CD4-positive, alpha-beta T cell (primary cell): ENCODE data around the gene RAB27A. TPM values are rescaled to one million over a fixed set of nuclear protein-coding genes. Genes with fewer than 3 reads are reported as not detected.
A peak's percentile ranks its signal among the peaks of the same experiment; 100 is the strongest.
"Not testable (repeated sequence)": the region's sequence is repeated elsewhere in the genome, so short reads cannot be mapped to it uniquely, and the experiment has no call there.

ENCODE experiments used
- ATAC-seq: fragments of 200-7000 bp; cut with Tn5 transposase; one replicate; pipeline ENCODE4 v1.10.0; 2022; ENCODE audit warnings: mild to moderate bottlenecking; ENCODE audit not compliant: poor library complexity
- CTCF ChIA-PET: fragments of 350-600 bp; sonication (Branson Sonifier 250); formaldehyde crosslinking; loops from one replicate; lab custom pipeline; 2021; ENCODE audit warnings: antibody characterized with exemption, inconsistent platforms; lab: Charles Lee
- POLR2A ChIA-PET: fragments of 350-600 bp; sonication (Branson Sonifier 250); formaldehyde crosslinking; loops from one replicate; lab custom pipeline; 2021; ENCODE audit warnings: antibody characterized with exemption, inconsistent platforms; lab: Charles Lee
- DNase-seq, 14 experiments: peaks; one replicate each; pipeline ENCODE4 v3.0.0-alpha.2; 2013 to 2020; ENCODE audit warnings: mixed read lengths in 2 of 14
- H3K27ac ChIP-seq, 2 donors: one replicate each; pipeline versions ENCODE4 v1.5.1 to v1.7.0; 2013; ENCODE audit warnings: low read length in 2 of 2, low read depth in 1 of 2, mild to moderate bottlenecking in 1 of 2
- H3K27me3 ChIP-seq, 2 experiments: 1 replicate in 1 of 2; 2 replicates in 1 of 2; pipeline versions ENCODE4 v1.6.1 to v1.7.0; 2013; ENCODE audit warnings: low read length in 2 of 2, control low read depth in 1 of 2, mild to moderate bottlenecking in 1 of 2, moderate library complexity in 1 of 2; ENCODE audit not compliant: insufficient read depth in 2 of 2, control insufficient read depth in 1 of 2
- H3K36me3 ChIP-seq: one replicate; pipeline ENCODE4 v1.6.1; 2013; ENCODE audit warnings: low read length, control low read depth; ENCODE audit not compliant: insufficient read depth
- H3K4me1 ChIP-seq: one replicate; pipeline ENCODE4 v1.6.1; 2013; ENCODE audit warnings: low read length, control low read depth; ENCODE audit not compliant: insufficient read depth
- H3K4me3 ChIP-seq: one replicate; pipeline ENCODE4 v1.5.1; 2013; ENCODE audit warnings: mild to moderate bottlenecking, low read length, moderate library complexity
- H3K9me3 ChIP-seq, 2 experiments: 1 replicate in 1 of 2; 2 replicates in 1 of 2; pipeline versions ENCODE4 v1.6.1 to v1.7.0; 2013; ENCODE audit warnings: low read length in 2 of 2, mild to moderate bottlenecking in 2 of 2, control low read depth in 1 of 2, moderate library complexity in 1 of 2; ENCODE audit not compliant: control insufficient read depth in 1 of 2, insufficient read depth in 1 of 2
- H3K27ac Mint-ChIP-seq: one replicate; pipeline ENCODE4 v1.8.0; 2020; ENCODE audit warnings: mixed read lengths
- H3K27me3 Mint-ChIP-seq: one replicate; pipeline ENCODE4 v1.8.0; 2021; ENCODE audit warnings: mixed read lengths
- H3K36me3 Mint-ChIP-seq: one replicate; pipeline ENCODE4 v1.8.0; 2021; ENCODE audit warnings: low read depth, mixed read lengths
- H3K4me1 Mint-ChIP-seq: one replicate; pipeline ENCODE4 v1.8.0; 2021; ENCODE audit warnings: low read depth, mixed read lengths
- H3K4me3 Mint-ChIP-seq: one replicate; pipeline ENCODE4 v1.8.0; 2020; ENCODE audit warnings: mild to moderate bottlenecking, mixed read lengths
- H3K9me3 Mint-ChIP-seq: one replicate; pipeline ENCODE4 v1.8.0; 2020; ENCODE audit warnings: mixed read lengths
- CTCF ChIP-seq: fragments of 200-600 bp; IDR thresholded peaks from one replicate; pipeline ENCODE4 v1.8.0; 2022; ENCODE audit warnings: antibody characterized with exemption, mild to moderate bottlenecking
- intact Hi-C, 2 experiments: fragments of 100-400 bp; cut with DNase I in 1 of 2; cut with micrococcal nuclease in 1 of 2; formaldehyde crosslinking; loops; one replicate each; pipeline versions ENCODE4 v1.15.1 to v1.9.0; 2023 to 2025; cut with DNase I, micrococcal nuclease
- total RNA-seq, 174 experiments: library from RNA in 2 of 174; stranded (reverse) in 2 of 174; gene quantifications; one replicate each; pipeline ENCODE4 v1.2.3 and lab custom pipeline; 2021 to 2026

The RAB27A gene
- total RNA-seq, 2 experiments from 2014 or later = 9.0 TPM

- intact Hi-C loops = loop anchor here (1.0 to 10.0 kb wide), 8 partner anchors 8 to 1328 kb away; partner anchors contain the start of gene RSL24D1 (in 1 of the 2)
- Histone ChIP-seq H3K36me3 (no peaks in the 10 kb centered on the region), H3K27me3 (no peaks in the 10 kb centered on the region), H3K4me1 (peaks cover 33% of the 10 kb centered on the region), H3K27ac (peak overlapping the region; percentile 87 to 90), H3K9me3 (no peaks in the 10 kb centered on the region), H3K4me3 (peak overlapping the region; percentile 88)
- Mint-ChIP-seq H3K27me3 (no peaks in the 10 kb centered on the region), H3K9me3 (no peaks in the 10 kb centered on the region), H3K36me3 (peaks cover 17% of the 10 kb centered on the region), H3K4me3 (peak overlapping the region; percentile 96), H3K27ac (peak overlapping the region; percentile 94), H3K4me1 (peaks cover 32% of the 10 kb centered on the region)
- ChIA-PET CTCF (interaction anchor here (0.6 to 1.5 kb wide), 11 partner anchors 27 to 702 kb away, joined by 3 to 10 read pairs (median 4); partner anchors contain the start of genes CCPG1 and PIERCE2), POLR2A (interaction anchor here (0.7 to 1.4 kb wide), 4 partner anchors 29 to 94 kb away, joined by 3 to 5 read pairs (median 4); partner anchors contain the start of genes PIGB, PIGBOS1 and RSL24D1)
- DNase-seq (peak; percentile 74 to 91 (median 82)), ATAC-seq (peak; percentile 79)
- TF ChIP-seq CTCF = peak; percentile 90
These were observed 980 bp upstream of the RAB27A start for GRCh38 chr15:55290528-55291057.

GRCh38 chr15:55289011-55289745, 435 bp downstream of the RAB27A start:
- Histone ChIP-seq H3K4me1 (peaks cover 41% of the 10 kb centered on the region), H3K27ac (peak overlapping the region; percentile 87 to 90), H3K9me3 (no peaks in the 10 kb centered on the region), H3K27me3 (no peaks in the 10 kb centered on the region), H3K36me3 (no peaks in the 10 kb centered on the region), H3K4me3 (peak overlapping the region; percentile 88)
- ATAC-seq (peak; percentile 16), DNase-seq (peak in 10 of 14 experiments; percentile 16 to 62 (median 36))
- Mint-ChIP-seq H3K36me3 (peaks cover 17% of the 10 kb centered on the region), H3K4me1 (peaks cover 46% of the 10 kb centered on the region), H3K27me3 (no peaks in the 10 kb centered on the region), H3K9me3 (no peaks in the 10 kb centered on the region), H3K4me3 (peak overlapping the region; percentile 96), H3K27ac (peak overlapping the region; percentile 94)
- ChIA-PET CTCF (interaction anchor here (0.8 kb wide), 1 partner anchor 92 kb away, joined by 3 read pairs; no protein-coding TSS in a partner anchor), POLR2A (interaction anchor here (2.1 to 2.6 kb wide), 2 partner anchors 12 to 22 kb away, joined by 10 to 14 read pairs; no protein-coding TSS in a partner anchor)
- TF ChIP-seq CTCF = no peak
- intact Hi-C loops = loop anchor here in 1 of 2 experiments (2.0 kb wide), 1 partner anchor 20 kb away; no protein-coding TSS in a partner anchor

GRCh38 chr15:55288006-55288717, 1.5 kb downstream of the RAB27A start:
- H3K4me1 Mint-ChIP-seq = peaks cover 55% of the 10 kb centered on the region
- no peak for ATAC-seq
- H3K4me3 Mint-ChIP-seq = peak overlapping the region; percentile 92
- no peaks in the 10 kb centered on the region for H3K27me3 Mint-ChIP-seq
- peak overlapping the region; percentile 87 to 90 for H3K27ac ChIP-seq
- peak overlapping the region; percentile 94 for H3K27ac Mint-ChIP-seq
- H3K4me3 ChIP-seq = peak overlapping the region; percentile 88
- ChIA-PET POLR2A (interaction anchor here (2.1 to 2.6 kb wide), 2 partner anchors 11 to 21 kb away, joined by 10 to 14 read pairs; no protein-coding TSS in a partner anchor), CTCF (interaction anchor here (0.9 kb wide), 2 partner anchors 9 to 16 kb away, joined by 3 read pairs; no protein-coding TSS in a partner anchor)
- TF ChIP-seq CTCF = no peak
- intact Hi-C loops = loop anchor here in 1 of 2 experiments (2.0 kb wide), 1 partner anchor 19 kb away; no protein-coding TSS in a partner anchor
- H3K27me3 ChIP-seq = no peaks in the 10 kb centered on the region
- DNase-seq = no peak
- peaks cover 47% of the 10 kb centered on the region for H3K4me1 ChIP-seq
- H3K9me3 ChIP-seq = no peaks in the 10 kb centered on the region
- H3K9me3 Mint-ChIP-seq = no peaks in the 10 kb centered on the region
- no peaks in the 10 kb centered on the region for H3K36me3 ChIP-seq
- H3K36me3 Mint-ChIP-seq = peaks cover 17% of the 10 kb centered on the region

GRCh38 chr15:55286442-55287189, 3.0 kb downstream of the RAB27A start:
- H3K27me3 ChIP-seq, H3K9me3 Mint-ChIP-seq, H3K27me3 Mint-ChIP-seq, intact Hi-C loops, H3K9me3 ChIP-seq, H3K36me3 ChIP-seq, H3K4me3 ChIP-seq, ATAC-seq, DNase-seq: not testable (repeated sequence)
- ChIA-PET POLR2A (interaction anchor here (2.1 to 2.6 kb wide), 2 partner anchors 9 to 19 kb away, joined by 10 to 14 read pairs; no protein-coding TSS in a partner anchor), CTCF (interaction anchor here (1.0 kb wide), 1 partner anchor 17 kb away, joined by 3 read pairs; no protein-coding TSS in a partner anchor)
- Mint-ChIP-seq H3K36me3 (peaks cover 17% of the 10 kb centered on the region), H3K4me3 (peak overlapping the region; percentile 75), H3K4me1 (peaks cover 70% of the 10 kb centered on the region), H3K27ac (peak overlapping the region; percentile 94)
- Histone ChIP-seq H3K4me1 (peaks cover 63% of the 10 kb centered on the region), H3K27ac (peak overlapping the region in 1 of 2 donors; percentile 23)
